NCI-H510A treated with DMSO at 0.1 percent for 48 hours (cell line): ENCODE measurements around the gene TRMT61A.
A peak's percentile ranks its signal among the peaks of the same experiment; 100 is the strongest.

Source experiments
- DNase-seq: peaks from one replicate; lab custom pipeline; 2025; lab: John Stamatoyannopoulos, UW

The TRMT61A gene

DNA sequence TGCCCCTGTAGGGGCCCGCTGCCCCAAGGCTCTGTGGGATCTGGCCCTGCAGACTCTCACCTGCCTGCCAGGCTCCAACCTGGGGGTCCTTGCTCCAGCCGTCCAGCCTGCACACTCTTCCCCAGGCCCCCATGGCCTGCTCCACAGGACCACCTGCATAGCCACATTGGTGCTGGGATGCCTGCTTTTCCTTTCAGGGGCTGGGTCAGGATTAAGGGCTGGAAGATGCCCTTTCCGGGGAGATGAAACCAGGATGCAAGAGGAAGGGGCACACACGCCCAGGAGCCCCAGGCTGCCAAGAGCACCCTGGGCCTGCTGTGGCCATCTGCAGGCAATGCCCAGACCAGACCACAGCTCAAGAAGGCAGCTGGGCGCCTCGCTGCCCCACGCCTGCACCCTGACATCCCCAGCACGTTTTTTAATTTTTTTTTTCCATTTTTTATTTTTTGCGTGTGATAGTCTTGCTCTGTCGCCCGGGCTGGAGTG, 18.5 kb downstream of the TRMT61A start:
- DNase-seq = no peak

DNA sequence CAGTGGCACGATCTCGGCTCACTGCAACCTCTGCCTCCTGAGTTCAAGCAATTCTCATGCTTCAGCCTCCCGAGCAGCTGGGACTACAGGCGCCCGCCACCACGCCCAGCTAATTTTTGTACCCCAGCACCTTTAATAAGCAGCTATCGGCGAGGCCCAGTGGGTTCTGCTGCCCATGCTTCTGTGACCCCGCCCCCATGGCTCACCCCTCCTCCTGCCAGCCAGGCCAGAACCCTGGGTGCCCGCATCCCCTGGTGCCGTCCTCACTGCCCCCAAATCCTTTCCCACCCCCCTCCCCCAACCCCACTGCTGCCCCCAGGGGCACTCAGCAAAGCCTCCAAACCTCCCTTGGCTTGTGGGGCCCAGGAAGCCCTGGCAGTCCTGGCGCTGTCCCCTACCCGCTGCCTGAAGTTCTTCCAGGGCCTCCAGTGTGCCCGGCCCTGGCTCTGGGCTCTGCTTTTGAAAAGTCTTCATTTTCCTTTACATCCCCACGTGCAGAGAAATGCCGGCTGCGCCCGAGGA, 19.0 kb downstream of the TRMT61A start:
- DNase-seq = no peak

DNA sequence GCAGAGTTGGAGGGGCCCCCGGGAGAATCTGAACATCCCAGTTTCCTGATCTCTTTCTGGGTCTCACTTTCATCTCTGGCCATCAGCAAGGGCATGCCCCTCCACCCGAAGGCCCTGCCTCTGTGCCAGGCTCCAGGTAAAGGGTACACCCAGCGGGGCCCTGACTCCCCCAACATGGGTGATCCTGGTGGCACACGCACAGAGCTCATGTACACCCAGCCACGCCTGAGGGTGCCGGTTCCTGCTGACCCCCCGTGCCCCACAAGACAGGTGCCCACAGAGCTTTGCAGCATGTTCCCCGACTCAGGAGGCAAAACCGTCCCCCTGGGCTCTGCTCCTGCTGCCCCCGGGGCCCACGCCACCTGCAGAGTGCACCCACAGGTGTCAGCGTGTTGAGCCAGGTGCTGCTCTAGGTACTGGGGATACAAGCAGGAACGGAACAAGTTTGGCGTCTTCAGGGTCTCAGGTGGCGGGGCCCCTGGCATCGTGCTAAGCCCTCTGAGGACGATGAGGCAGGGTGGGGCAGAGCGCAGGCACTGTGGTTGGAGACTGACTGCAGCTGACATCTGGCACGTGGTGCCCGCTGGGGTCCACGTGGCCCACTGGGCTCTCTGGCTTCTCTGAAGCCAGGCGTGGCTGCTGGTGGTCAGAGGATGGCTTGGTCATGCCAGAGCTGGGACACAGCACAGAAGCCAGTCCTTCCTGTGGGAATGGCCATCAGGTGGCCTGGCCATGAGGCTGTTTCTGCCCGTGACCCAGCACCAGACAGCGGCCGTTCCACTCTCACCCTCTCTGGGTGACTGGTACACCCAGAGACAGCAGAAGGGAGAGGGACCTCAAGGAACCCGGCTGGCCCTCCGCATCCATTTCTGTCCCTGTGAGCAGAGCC, 19.7 kb downstream of the TRMT61A start:
- DNase-seq = no peak

DNA sequence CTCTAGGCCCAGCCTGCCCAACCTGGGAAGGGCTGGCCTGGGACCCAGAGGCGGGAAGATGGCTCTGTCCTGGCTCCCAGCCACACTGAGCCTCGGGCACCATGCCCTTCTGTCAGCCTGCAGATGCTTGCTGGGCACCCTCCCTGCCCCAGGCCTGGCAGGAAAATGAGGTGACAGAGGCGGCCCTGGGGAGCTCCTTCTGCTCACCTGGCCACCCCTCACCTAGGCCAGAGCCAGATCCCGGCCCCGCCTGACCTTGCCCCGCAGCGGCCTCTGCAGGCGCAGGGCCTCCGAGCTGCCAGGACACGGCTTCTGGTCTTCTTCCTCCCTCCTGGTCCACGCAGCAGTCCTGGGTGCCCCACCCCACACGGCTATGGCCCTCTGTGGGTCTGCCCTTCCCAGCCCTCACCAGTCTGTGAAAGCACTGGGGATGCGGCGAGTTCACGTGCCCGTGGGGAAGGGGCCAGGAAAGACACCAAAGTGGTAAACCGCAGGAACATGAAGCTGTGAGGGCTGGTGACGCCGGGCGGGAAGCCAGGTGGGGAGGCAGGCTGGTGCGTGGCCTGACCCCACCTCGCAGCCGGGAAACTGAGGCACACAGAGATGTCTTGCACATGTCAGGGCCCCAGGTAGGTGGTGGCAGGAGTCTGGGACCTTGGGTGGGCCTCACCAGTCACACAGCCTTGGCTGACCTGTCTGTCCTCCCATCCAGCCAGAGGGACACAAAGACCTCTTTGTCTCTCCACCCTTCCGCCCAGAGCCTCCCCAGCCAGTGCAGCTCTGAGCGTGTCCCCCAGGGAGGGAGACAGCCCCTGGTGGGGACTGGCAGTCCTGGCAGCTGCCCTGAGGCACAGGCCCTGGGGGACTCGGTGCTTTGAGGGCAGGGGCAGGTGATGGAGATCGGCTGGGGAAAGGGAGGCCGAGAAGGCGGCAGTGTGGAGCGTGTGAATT, 20.6 kb downstream of the TRMT61A start:
- DNase-seq = no peak

DNA sequence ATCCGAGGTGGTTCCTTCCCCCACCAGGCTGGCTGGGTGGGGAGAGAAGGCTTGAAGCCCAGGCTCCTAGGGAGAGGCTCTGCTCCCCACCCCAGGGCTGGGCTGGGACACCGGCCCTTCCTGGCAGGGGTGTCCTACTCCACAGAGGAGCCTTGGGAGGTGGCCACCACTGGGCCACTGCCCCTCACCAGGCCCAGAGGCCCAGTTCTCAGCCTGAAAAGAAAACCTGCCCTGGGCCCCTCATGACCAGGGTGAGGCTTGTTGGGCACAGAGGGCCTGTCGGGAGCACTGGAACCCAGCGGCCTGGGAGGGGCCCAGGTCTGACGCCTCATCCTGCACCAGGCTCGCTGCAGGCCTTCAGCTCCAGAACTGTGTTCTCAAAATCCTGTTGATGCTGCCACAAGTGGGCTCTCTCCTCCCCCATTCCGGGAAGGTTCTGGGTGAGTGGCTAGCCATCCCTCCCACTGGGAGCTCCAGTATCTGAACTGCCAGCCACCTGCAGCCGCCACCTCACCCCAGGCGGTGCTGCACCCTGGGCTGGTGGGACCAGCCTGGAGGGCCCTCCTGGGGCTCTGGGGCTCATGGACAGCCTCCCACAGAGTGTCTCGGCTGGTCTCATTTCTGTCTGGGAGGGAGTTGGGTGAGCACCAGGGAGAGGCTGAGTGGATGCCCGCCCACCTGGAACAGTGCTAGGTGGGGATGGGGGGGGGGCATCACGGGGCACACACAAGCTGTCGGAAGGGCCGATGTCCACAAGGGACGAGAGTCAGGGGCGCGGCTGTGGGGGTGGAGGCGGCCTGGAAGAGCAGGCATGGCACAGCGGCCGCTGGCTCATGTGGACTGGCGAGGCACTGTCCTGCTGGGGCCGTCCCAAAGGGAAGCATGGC, 21.7 kb downstream of the TRMT61A start:
- peak; percentile 58 for DNase-seq

DNA sequence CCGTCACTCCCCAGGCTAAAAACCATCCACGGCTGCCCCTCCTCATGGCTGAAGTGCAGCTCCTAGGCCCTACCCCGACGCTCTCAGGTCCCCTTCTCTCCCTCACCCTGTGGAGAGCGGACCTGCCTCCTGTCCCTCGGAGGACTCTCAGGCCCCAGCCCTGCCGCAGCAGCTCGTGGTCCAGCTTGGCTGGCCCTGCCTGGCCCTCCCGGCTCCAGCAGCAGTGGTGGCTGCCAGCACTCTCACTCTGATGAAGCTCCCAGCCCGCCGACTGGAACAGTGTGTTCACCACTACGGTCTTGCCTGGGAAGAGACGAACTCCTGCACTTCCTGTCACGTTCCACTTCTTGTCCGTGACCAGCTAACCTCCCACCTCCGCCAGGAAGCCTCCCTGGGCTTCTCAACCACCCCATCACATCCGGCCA, 22.4 kb downstream of the TRMT61A start:
- no peak for DNase-seq

DNA sequence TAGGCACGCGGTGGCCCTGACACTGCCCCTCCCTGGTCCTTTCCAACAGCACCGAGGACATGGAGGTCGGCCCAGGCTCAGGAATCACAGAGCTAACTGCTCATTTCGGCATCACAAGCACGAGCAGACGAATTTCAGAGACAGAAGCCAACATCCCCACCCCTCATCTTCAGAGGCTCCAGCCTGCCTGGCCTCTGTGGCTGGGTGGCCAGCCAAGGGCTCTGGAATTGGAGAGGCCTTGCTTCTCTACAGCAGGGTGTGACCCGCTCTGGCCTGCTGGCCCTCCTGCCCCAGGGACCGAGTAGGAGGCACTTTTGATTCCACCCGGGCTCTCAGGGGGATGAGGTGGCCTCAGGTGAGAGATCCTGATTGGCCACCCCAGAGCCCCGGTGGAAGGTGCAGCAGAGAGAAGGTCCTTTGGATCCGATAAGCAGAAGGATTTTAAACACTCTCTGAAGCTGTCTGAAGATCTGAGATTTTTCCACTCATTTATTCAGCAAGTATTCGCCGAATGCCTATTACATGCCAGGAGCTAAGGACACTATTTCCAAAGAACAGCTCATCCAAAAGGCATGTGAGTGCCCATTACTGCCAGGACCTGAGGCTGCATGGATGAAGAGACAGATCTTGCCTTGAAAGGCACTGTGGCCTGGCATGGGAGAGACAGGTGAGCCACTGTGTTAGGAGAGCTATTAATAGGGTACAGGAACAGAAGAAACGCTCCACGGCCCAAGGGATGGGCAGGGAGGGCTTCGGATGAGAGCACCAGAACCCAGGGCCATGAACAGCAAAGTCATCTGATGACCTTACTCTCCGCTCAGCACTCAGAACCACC, 23.2 kb downstream of the TRMT61A start:
- DNase-seq = no peak

DNA sequence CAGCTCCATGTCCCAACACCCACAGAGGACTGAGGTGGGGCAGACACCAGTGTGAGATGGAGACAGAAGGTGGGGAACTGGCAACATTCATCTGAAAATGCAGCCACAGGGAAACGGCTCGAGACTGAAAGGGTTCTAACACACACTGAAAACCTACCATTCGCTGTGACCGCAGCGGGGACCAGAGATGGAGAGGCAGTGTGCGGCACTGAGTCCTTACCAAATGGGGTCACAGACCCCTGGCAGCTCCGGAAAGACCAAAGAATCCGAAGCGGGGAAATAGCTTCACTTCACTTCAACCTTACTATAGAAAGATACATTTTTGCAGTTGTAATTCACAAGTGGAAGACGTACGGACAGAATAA, 23.8 kb downstream of the TRMT61A start:
- DNase-seq = no peak

DNA sequence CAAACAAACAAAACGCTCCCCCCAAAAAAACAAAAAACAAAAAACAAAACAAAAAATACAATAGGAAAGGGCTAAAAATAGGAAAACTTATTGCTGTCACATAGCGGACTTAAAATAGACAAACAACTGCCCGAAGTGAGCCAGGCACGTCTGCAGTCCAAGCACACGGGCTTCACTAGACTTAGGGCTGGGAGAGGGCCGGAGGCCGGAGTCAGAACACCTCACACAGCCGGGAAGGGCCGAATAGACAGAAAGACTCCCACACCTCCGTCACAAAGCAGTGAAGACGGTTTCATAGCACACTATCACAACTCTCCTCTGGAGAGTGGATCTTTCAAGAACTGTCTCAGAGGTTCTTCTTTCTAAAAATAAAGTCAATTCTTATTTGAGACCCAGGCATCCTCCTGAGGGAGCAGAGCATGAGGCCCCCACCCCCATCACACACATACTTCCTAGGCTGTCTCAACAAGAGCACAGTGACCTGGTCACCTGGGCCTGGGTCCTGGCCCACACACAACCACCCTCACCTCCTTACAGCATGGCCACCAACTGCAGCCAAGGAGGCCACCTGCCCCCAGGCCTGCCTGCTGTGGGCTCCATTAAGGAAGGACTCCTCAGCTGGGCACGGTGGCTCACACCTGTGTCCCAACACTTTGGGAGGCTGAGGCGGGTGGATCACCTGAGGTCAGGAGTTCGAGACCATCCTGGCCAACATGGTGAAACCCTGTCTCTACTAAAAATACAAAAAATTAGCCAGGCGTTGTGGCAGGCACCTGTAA, 26.8 kb downstream of the TRMT61A start:
- no peak for DNase-seq

DNA sequence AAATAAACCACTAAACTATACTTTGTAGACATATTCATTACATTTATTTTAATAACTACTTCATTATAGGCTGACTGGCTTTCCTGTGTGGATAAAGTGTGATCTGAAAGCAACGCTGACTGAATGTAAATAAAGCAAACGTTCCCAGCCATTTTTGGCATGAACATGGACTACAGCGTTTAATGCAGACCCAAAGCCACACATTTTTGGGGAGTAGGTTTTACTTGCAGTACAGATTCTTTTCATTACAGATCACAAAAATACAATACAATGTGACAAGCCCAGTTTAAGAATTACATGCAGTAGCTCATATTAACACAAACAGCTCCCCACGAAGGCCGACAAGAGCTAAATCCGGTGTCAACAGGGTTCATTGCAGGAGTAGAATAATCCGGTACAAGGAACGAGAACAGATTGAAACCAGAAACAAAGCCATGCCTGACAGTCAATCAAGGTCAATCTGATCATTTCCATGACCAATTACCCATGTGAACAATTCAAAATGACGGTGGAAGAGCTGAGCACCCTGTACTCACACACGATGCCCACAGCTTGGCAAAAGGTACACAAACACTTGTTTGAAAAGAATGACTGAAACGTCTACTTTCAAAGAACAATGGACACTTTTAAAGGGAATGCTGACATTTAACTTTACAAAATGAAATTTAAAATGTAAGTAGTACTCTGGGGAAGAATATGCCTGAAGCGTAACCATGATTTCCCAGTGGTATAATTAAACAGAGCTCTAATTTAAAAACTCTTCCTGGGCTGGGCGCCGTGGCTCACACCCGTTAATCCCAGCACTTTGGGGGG, 28.2 kb downstream of the TRMT61A start:
- DNase-seq = no peak

DNA sequence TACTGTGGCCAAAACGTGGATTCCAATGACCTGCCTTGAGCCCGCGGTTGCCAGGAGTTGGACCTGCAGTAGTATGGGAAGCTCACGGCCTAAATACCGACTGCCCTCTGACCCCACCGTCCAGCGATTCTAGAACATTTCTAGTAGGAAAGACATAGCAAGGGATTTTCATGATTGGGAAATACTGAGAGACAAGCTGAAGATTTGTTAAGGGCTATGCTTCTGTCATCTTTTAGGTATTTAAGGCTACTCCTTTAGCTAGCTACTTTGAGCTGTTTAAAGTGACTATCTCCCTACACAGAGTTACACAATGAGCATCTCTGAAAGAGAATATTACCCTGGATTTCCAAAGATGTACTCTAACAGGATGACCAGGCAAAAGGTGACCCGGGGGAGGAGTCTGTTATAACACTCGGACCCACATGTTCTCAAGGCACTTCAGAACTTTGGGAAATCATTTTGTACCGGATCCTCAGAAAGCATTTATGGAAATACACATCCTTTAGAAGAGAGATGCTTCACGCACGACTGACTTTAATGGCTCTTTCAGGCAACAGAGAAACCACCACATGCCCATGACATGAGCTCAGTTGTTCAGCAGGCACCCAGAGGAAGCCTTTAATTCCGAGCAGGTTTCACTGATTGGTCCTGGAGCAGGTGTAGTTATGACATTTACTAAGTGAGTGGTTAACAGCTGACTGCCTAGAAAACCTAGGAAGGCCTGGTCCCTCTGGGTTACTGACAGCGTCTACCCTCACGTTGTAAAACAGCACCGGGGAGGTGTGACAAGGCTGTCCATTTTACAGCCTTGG, 29.3 kb downstream of the TRMT61A start:
- peak; percentile 91 for DNase-seq

DNA sequence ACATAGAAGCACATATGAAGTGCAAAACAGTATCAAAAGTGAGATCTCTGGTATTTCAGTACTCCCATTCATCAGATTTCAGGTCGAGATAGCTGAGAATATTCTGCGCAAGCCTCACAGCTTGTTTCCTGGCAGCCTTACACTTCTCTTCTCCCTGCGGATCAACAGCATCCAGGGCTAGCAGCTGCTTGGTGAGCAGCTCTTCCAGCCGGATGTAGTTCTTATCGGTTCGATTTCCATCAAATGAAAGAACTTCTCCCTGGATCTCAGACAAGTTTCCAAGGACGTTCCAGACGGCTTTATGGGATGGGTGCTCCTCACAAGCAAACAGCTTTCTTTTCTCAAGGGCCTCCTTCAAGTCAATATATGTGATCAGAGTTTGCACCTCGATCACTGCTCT, 30.8 kb downstream of the TRMT61A start:
- DNase-seq = no peak

DNA sequence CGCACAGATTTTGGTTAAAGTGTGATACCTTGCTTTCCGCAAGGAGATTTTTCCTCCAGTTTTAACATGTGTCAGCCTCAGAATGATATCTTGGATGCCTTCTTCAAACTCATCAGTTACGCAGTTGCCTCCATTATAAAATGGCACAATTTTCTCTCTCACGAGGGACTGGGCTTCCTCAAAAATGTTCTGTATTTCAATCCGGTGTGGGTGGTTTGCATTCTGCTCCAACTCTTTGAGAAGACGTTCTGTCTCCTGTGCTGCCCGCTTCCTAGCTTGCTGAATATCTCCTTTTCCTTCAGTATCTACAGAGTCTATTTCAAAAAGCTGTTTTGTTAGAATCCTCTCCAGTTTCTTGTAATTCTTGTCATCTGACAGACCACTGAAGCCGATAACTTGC, 31.7 kb downstream of the TRMT61A start:
- DNase-seq = no peak

DNA sequence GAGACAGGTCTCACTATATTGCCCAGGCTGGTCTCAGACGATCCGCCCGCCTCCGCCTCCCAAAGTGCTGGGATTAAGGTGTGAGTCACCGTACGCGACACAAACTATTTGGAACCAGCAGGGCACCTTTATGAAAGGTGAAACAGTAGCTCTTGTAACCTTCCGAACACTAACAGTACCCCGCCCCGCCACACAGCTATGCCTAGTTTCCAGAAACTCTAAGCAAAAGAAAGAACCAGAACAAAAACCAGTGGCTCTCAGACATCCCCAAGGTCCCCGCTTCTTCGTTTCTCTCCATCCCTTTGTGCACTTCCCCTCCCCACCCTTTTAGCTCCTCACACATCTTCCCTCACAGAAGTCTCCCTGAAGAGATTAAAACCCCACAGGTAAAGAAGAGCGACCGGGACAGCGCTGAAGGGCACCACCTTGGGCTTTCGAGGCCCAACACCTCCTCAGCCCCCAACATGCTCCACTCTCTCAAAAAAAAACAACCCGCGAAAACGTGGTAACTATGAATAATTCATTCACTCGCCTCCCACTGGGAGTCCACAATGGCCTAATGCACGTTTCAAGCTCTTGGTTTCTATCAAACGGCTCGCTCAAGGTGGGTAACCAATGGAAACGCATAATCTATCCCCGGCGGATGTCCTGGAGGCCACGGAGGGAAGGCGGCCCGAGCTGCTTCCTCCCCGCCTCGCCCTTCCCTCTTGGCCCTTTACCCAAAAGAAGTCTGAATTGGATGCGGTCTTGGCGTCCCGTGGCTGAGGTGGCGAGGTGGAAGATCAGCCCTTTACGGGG, 32.6 kb downstream of the TRMT61A start:
- no peak for DNase-seq

DNA sequence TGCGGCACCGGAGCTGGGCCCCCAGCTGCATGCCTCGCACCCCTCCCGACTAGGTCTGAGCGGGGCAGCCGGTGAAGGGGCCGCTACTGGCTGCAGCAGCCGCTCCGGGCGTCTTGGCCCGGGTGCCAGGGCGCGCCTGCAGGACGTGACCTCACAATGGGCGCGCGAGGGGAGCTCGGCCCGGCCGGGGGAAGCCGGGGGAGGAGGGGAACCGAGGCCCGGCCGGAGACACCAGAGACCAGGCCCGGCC, 33.1 kb downstream of the TRMT61A start:
- DNase-seq = no peak

DNA sequence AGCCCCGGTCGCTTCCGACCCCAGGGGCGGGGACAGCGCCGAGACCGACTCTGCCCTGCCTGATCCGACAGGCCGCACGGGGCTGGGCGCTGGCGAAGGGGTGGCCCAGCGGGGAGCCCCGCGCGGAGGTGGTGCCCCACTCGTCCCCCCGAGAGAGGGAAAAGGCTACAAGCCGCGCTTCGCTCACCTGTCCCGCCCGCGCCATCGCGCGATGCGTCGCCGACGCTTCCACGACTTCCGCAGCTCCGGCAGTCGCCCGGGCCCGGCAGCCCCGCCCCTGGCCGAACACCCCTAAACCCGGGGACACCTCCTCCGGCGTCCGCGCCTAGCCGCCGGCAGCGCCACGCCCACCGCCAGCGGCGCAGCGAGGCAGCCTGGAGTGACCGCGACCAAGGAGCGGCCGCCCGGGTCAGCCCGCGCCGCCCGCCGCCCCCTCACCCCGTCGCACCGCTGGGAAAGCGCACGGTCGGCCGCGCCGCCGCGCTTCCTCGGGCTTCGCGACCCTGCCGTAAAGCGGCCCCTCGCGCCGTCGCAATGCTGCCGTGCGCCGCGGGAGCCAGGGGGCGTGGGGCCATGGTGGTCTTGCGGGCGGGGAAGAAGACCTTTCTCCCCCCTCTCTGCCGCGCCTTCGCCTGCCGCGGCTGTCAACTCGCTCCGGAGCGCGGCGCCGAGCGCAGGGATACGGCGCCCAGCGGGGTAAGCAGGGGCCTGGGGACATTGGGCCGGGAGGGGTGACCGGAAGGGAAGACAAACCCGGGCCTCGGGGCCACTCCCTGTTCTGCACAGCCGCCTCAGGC, 33.6 kb downstream of the TRMT61A start, which contains the start of the genes BAG5 and COA8:
TSS of gene BAG5 (minus strand) at position 229 of the 797 bp plus-strand sequence. CDS start 1,493 bp downstream, outside the sequence.
TSS of gene COA8 (plus strand) at position 532 of the 797 bp plus-strand sequence. CDS start at position 574, 42 bp downstream.
- peak; percentile 76 for DNase-seq
